ENCODE results near the gene ANKS1A. TPM values are rescaled to one million over a fixed set of nuclear protein-coding genes. Genes with fewer than 3 reads are reported as not detected.

ANKS1A gene
- total RNA-seq, 1 experiment from 2014 or later = 28.5 TPM

GRCh38 chr6:34973547-34974248 lies 84.6 kb downstream of the ANKS1A start:
- H3K36me3 ChIP-seq (ENCODE audit: low read depth) = no peaks in the 10 kb centered on the region; the same call in 1 of the 2 replicates
- no peaks in the 10 kb centered on the region for H3K9me3 ChIP-seq (ENCODE audit: insufficient read depth, low read depth)
- no peak overlapping the region for H3K27ac ChIP-seq
- no peaks in the 10 kb centered on the region for H4K20me1 ChIP-seq (ENCODE audit: insufficient read depth)
- intact Hi-C loops (cut with micrococcal nuclease; ENCODE audit: unreplicated experiment) = no loop called here
- ChIA-PET CTCF (interaction anchor here (0.7 kb wide), 1 partner anchor 53 kb away, joined by 7 read pairs; no protein-coding TSS in a partner anchor), POLR2A (ENCODE audit: unreplicated experiment) (interaction anchor here (0.6 kb wide), 1 partner anchor 192 kb away, joined by 9 read pairs; no protein-coding TSS in a partner anchor)
- H3K4me3 ChIP-seq = no peak overlapping the region
- no peaks in the 10 kb centered on the region for H3K9me2 ChIP-seq (ENCODE audit: insufficient read depth)
- DNase-seq = no peak
- H2AFZ ChIP-seq = no peak overlapping the region
- H3K27me3 ChIP-seq (ENCODE audit: insufficient read depth, low read depth) = no peaks in the 10 kb centered on the region
- no TSS peak for BruUV-seq (replicated peaks)
- no peaks in the 10 kb centered on the region for H3K79me2 ChIP-seq (ENCODE audit: low read depth)
- H3F3A ChIP-seq (ENCODE audit: insufficient read depth, low read depth) = 0 out of 2 replicates have a peak, but pooled peaks cover 4% of the 10 kb centered on the region
- no peak overlapping the region for H3K4me2 ChIP-seq
- no peaks in the 10 kb centered on the region for H3K4me1 ChIP-seq (replicated peaks; ENCODE audit: insufficient read depth)
- TF ChIP-seq EZH2 (IDR thresholded peaks at IDR 0.05; ENCODE audit: low read depth) (no peak), CTCF (conservative IDR thresholded peaks at IDR 0.05) (no peak)

GRCh38 chr6:34974249-34974642 lies 85.2 kb downstream of the ANKS1A start:
- no peaks in the 10 kb centered on the region for H3K9me3 ChIP-seq (ENCODE audit: insufficient read depth, low read depth)
- no TSS peak for BruUV-seq (replicated peaks)
- no peaks in the 10 kb centered on the region for H3K4me1 ChIP-seq (replicated peaks; ENCODE audit: insufficient read depth)
- 0 out of 2 replicates have a peak, but pooled peaks cover 4% of the 10 kb centered on the region for H3F3A ChIP-seq (ENCODE audit: insufficient read depth, low read depth)
- H3K4me3 ChIP-seq = no peak overlapping the region
- no peak overlapping the region for H2AFZ ChIP-seq
- intact Hi-C loops (cut with micrococcal nuclease; ENCODE audit: unreplicated experiment) = no loop called here
- POLR2A ChIA-PET (ENCODE audit: unreplicated experiment) = no interaction called here
- DNase-seq = no peak
- no peaks in the 10 kb centered on the region for H3K27me3 ChIP-seq (ENCODE audit: insufficient read depth, low read depth)
- TF ChIP-seq EZH2 (IDR thresholded peaks at IDR 0.05; ENCODE audit: low read depth) = no peak
- TF ChIP-seq CTCF (conservative IDR thresholded peaks at IDR 0.05) = no peak
- H3K36me3 ChIP-seq (ENCODE audit: low read depth) = no peaks in the 10 kb centered on the region; the same call in 1 of the 2 replicates
- H3K27ac ChIP-seq = no peak overlapping the region
- H3K4me2 ChIP-seq = no peak overlapping the region
- CTCF ChIA-PET = no interaction called here
- H4K20me1 ChIP-seq (ENCODE audit: insufficient read depth) = no peaks in the 10 kb centered on the region
- H3K9me2 ChIP-seq (ENCODE audit: insufficient read depth) = no peaks in the 10 kb centered on the region
- H3K79me2 ChIP-seq (ENCODE audit: low read depth) = no peaks in the 10 kb centered on the region

GRCh38 chr6:34976239-34976638 lies 87.2 kb downstream of the ANKS1A start:
- Histone ChIP-seq H3K79me2 (ENCODE audit: low read depth) (no peaks in the 10 kb centered on the region), H3K36me3 (ENCODE audit: low read depth) (no peaks in the 10 kb centered on the region; the same call in 1 of the 2 replicates), H3K4me3 (no peak overlapping the region), H3K9me3 (ENCODE audit: insufficient read depth, low read depth) (no peaks in the 10 kb centered on the region), H4K20me1 (ENCODE audit: insufficient read depth) (no peaks in the 10 kb centered on the region), H3K4me1 (replicated peaks; ENCODE audit: insufficient read depth) (no peaks in the 10 kb centered on the region), H3K27ac (no peak overlapping the region), H2AFZ (no peak overlapping the region), H3K9me2 (ENCODE audit: insufficient read depth) (no peaks in the 10 kb centered on the region), H3F3A (ENCODE audit: insufficient read depth, low read depth) (0 out of 2 replicates have a peak, but pooled peaks cover 4% of the 10 kb centered on the region), H3K27me3 (ENCODE audit: insufficient read depth, low read depth) (no peaks in the 10 kb centered on the region), H3K4me2 (no peak overlapping the region)
- ChIA-PET POLR2A (ENCODE audit: unreplicated experiment) (no interaction called here), CTCF (no interaction called here)
- TF ChIP-seq CTCF (conservative IDR thresholded peaks at IDR 0.05) = no peak
- no peak for TF ChIP-seq EZH2 (IDR thresholded peaks at IDR 0.05; ENCODE audit: low read depth)
- intact Hi-C loops (cut with micrococcal nuclease; ENCODE audit: unreplicated experiment) = no loop called here
- DNase-seq = no peak
- BruUV-seq (replicated peaks) = no TSS peak

Data from PC-9 (cell line).